Activated CD4-positive, alpha-beta T cell treated with anti-CD3 and anti-CD28 coated beads for 36 hours (primary cell): ENCODE measurements around the gene HOXB4. TPM values are rescaled to one million over a fixed set of nuclear protein-coding genes. Genes with fewer than 3 reads are reported as not detected.
A peak's percentile ranks its signal among the peaks of the same experiment; 100 is the strongest.
"Not testable (repeated sequence)": the region's sequence is repeated elsewhere in the genome, so short reads cannot be mapped to it uniquely, and the experiment has no call there.

Source experiments
- ATAC-seq: fragments of 200-7000 bp; cut with Tn5 transposase; one replicate; pipeline ENCODE4 v1.10.0; 2021; ENCODE audit warnings: mild to moderate bottlenecking, moderate library complexity
- CTCF ChIA-PET: fragments of 350-600 bp; sonication (Branson Sonifier 250); formaldehyde crosslinking; loops from one replicate; lab custom pipeline; 2021; ENCODE audit warnings: antibody characterized with exemption; lab: Charles Lee
- POLR2A ChIA-PET: fragments of 350-600 bp; sonication (Branson Sonifier 250); formaldehyde crosslinking; loops from one replicate; lab custom pipeline; 2021; ENCODE audit warnings: antibody characterized with exemption, inconsistent platforms; lab: Charles Lee
- DNase-seq: peaks from one replicate; pipeline ENCODE4 v3.0.0-alpha.2; 2020
- H3K27ac Mint-ChIP-seq: one replicate; pipeline ENCODE4 v1.8.0; 2021; ENCODE audit warnings: mixed read lengths
- H3K27me3 Mint-ChIP-seq: one replicate; pipeline ENCODE4 v1.8.0; 2021; ENCODE audit warnings: mixed read lengths
- H3K36me3 Mint-ChIP-seq: one replicate; pipeline ENCODE4 v1.8.0; 2021; ENCODE audit warnings: low read depth, mixed read lengths
- H3K4me1 Mint-ChIP-seq: one replicate; pipeline ENCODE4 v1.8.0; 2021; ENCODE audit warnings: mixed read lengths
- H3K4me3 Mint-ChIP-seq: one replicate; pipeline ENCODE4 v1.8.0; 2021; ENCODE audit warnings: mild to moderate bottlenecking, moderate library complexity, mixed read lengths
- H3K9me3 Mint-ChIP-seq: one replicate; pipeline ENCODE4 v1.8.0; 2021; ENCODE audit warnings: low read depth, mixed read lengths
- intact Hi-C, 2 experiments: fragments of 100-400 bp; cut with DNase I in 1 of 2; cut with micrococcal nuclease in 1 of 2; formaldehyde crosslinking; loops; one replicate each; pipeline versions ENCODE4 v1.14.2 to v1.15.1; 2022 to 2024; cut with DNase I, micrococcal nuclease
- total RNA-seq, 2 experiments: library from RNA; stranded (reverse); gene quantifications; one replicate each; pipeline ENCODE4 v1.2.3, GENCODE V29; 2021

Gene HOXB4
- total RNA-seq, 2 experiments from 2014 or later: 0.66 to 1.1 TPM

DNA sequence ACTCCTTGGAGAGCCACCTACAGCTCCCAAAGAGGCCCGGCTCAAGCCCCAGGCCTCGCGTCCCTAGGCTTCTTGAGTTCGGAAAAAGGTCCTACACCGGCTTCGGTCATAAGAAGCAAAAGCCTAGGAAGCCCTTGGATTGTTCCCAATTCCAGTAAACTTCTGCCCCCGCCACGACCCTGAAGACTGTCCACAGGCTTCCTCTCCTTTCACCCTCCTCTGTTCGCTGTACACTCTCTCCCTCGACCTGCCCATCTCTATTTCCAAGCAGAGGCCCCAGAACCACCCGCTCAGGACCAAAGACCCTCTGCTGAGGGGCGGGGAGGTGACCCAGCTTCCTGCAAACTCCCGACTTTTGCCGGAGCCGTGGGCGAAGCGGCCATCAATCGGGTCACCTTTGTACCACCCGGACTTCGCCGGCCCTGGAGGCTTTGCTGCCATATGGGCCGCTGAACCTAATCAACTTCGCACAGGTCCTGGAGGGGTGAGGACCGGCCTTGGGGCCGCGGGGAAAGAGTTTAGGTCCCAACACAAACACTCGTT is 36.0 kb downstream of the HOXB4 start:
- Mint-ChIP-seq H3K36me3 (no peaks in the 10 kb centered on the region), H3K9me3 (no peaks in the 10 kb centered on the region), H3K4me3 (peak overlapping the region; percentile 75), H3K27me3 (peaks cover 53% of the 10 kb centered on the region), H3K4me1 (peaks cover 27% of the 10 kb centered on the region), H3K27ac (peak overlapping the region; percentile 81)
- ChIA-PET CTCF (interaction anchor here (0.7 to 1.0 kb wide), 4 partner anchors 10 to 359 kb away, joined by 3 to 4 read pairs (median 3); no protein-coding TSS in a partner anchor), POLR2A (no interaction called here)
- ATAC-seq (no peak), DNase-seq (peak; percentile 21)
- intact Hi-C loops: loop anchor here (2.0 to 5.0 kb wide), 3 partner anchors 35 to 55 kb away; partner anchors contain the start of gene HOXB4 (in 2 of the 2)

DNA sequence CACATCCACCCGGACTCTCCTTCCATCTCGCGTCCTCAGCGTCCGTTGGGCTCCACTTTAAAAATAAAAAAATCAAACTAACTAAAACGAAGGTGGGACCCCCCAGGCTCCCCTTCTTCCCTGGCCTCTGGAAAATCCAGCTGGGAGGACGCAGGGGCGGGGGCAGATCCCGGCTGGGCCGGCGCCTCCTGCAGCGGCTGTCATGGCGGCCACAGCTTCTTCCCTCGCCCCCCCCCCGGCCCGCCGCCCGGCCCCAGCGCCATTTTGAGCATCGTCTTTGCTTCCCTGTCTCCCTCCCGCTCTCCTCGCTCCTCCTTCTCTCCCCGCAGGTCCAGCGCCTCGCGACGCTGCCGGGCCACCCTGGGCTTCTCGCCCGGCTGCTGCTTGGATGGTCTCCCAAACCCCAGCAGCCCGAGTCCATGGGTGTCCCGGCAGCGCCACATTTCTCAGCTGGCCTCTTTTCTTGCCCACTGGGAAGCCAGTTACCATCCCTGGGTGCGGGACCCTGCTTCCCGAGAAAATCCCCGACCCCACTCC is 36.5 kb downstream of the HOXB4 start:
- ChIA-PET CTCF (interaction anchor here (0.7 to 1.0 kb wide), 5 partner anchors 9 to 359 kb away, joined by 3 to 4 read pairs (median 3); no protein-coding TSS in a partner anchor), POLR2A (no interaction called here)
- peak; percentile 14 for ATAC-seq
- Mint-ChIP-seq H3K27ac (peak overlapping the region; percentile 81), H3K9me3 (no peaks in the 10 kb centered on the region), H3K27me3 (peaks cover 53% of the 10 kb centered on the region), H3K4me3 (peak overlapping the region; percentile 75), H3K36me3 (no peaks in the 10 kb centered on the region), H3K4me1 (peaks cover 27% of the 10 kb centered on the region)
- intact Hi-C loops: loop anchor here (2.0 to 5.0 kb wide), 3 partner anchors 36 to 56 kb away; partner anchors contain the start of gene HOXB4 (in 2 of the 2)
- DNase-seq: peak; percentile 47

DNA sequence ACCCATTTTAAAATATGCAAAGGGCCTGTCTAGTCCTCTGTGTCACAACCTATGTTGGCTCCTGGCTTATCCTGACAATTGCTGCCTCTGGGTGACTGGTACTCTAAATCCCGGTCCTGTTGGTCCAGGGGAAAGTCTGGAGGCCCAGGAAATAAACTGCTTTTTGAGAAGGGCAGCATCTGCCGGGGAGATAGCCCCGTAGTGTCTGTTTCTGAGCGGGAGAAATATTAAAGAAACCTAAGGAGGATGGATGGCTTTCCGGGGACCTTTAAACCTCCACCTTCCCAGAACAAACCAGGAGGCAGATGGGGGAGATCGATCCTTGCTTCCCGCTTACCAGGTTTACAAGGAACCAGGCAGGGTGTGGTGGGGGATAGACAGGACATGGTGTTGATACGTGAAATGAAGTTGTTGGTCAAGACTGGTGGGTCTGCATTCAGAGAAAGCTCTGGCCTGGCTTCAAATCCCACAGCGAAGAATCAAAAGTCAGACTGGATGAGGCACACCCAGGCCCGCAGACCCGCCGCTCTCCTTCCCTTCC is 37.0 kb downstream of the HOXB4 start:
- Mint-ChIP-seq H3K27ac (peak overlapping the region; percentile 81), H3K36me3 (no peaks in the 10 kb centered on the region), H3K4me3 (peak overlapping the region; percentile 75), H3K4me1 (peaks cover 27% of the 10 kb centered on the region), H3K9me3 (no peaks in the 10 kb centered on the region), H3K27me3 (peaks cover 53% of the 10 kb centered on the region)
- DNase-seq (no peak), ATAC-seq (no peak)
- POLR2A ChIA-PET: no interaction called here
- intact Hi-C loops: loop anchor here in 1 of 2 experiments (5.0 kb wide), 2 partner anchors 36 to 56 kb away; partner anchors contain the start of gene HOXB4
- CTCF ChIA-PET: interaction anchor here (0.7 to 1.3 kb wide), 4 partner anchors 19 to 443 kb away, joined by 3 to 4 read pairs (median 3); no protein-coding TSS in a partner anchor

GRCh38 chr17:48540213-48540612 is 37.9 kb downstream of the HOXB4 start:
- Mint-ChIP-seq H3K4me1 (peaks cover 25% of the 10 kb centered on the region), H3K4me3 (no peak overlapping the region), H3K9me3 (no peaks in the 10 kb centered on the region), H3K27ac (no peak overlapping the region), H3K36me3 (no peaks in the 10 kb centered on the region), H3K27me3 (peaks cover 47% of the 10 kb centered on the region)
- ATAC-seq: no peak
- intact Hi-C loops: loop anchor here in 1 of 2 experiments (5.0 kb wide), 2 partner anchors 37 to 57 kb away; partner anchors contain the start of gene HOXB4
- ChIA-PET POLR2A (interaction anchor here (0.5 kb wide), 1 partner anchor 21 kb away, joined by 9 read pairs; no protein-coding TSS in a partner anchor), CTCF (interaction anchor here (0.6 to 1.3 kb wide), 6 partner anchors 15 to 442 kb away, joined by 3 to 4 read pairs (median 3); no protein-coding TSS in a partner anchor)
- DNase-seq: no peak

DNA sequence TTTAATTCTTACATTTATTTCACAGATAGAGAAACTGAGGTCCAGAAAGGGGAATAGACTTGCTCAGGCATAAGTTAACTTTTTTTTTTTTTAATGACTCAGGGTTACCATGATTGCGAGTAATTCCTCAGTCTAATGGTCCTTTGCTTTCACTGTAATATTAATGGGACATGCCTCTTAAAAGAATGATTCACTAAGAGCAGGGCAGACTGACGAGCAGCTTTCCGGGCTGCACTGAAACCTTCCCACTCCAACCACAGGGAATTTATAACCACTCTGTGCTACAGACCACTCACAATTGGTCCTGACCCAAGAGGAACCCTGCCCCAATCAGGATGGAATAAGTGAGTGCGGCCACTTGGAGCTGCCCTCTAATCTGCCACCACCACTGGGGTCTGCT is 39.0 kb downstream of the HOXB4 start:
- Mint-ChIP-seq H3K4me1 (peaks cover 21% of the 10 kb centered on the region), H3K4me3 (no peak overlapping the region), H3K27me3 (peaks cover 39% of the 10 kb centered on the region), H3K9me3 (no peaks in the 10 kb centered on the region), H3K27ac (no peak overlapping the region), H3K36me3 (no peaks in the 10 kb centered on the region)
- intact Hi-C loops: no loop called here
- POLR2A ChIA-PET: no interaction called here
- CTCF ChIA-PET: interaction anchor here (1.1 kb wide), 1 partner anchor 21 kb away, joined by 3 read pairs; no protein-coding TSS in a partner anchor
- no peak for ATAC-seq
- DNase-seq: no peak

DNA sequence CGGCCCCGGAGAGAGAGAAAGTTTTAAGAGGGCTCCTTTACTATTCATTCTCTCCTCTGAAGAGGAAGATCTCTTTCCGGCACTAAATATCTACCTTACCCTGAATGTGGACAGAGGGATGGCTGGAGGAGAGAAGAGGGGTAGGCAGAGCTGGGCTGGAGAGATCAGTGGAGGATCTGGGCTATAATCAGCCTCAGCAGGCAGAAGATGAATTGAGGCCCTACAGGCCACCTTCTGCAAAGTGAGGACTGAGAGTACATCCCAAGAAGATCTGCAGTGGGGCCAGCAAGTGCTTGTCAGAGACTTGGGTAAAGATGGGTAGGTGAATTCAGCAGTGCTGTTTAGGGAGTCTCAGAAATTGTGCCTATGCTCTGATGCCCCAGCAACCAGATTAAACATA is 40.8 kb downstream of the HOXB4 start:
- ATAC-seq (no peak), DNase-seq (no peak)
- Mint-ChIP-seq H3K36me3 (no peaks in the 10 kb centered on the region), H3K9me3 (no peaks in the 10 kb centered on the region), H3K27me3 (peaks cover 28% of the 10 kb centered on the region), H3K4me3 (no peak overlapping the region), H3K4me1 (peaks cover 13% of the 10 kb centered on the region), H3K27ac (no peak overlapping the region)
- intact Hi-C loops: no loop called here
- CTCF ChIA-PET: interaction anchor here (0.5 kb wide), 1 partner anchor 526 kb away, joined by 3 read pairs; no protein-coding TSS in a partner anchor
- POLR2A ChIA-PET: no interaction called here

- peaks cover 22% of the 10 kb centered on the region for H3K27me3 Mint-ChIP-seq
- H3K9me3 Mint-ChIP-seq, POLR2A ChIA-PET, H3K36me3 Mint-ChIP-seq, H3K4me1 Mint-ChIP-seq, intact Hi-C loops, H3K27ac Mint-ChIP-seq, H3K4me3 Mint-ChIP-seq: not testable (repeated sequence)
- ATAC-seq (peak; percentile 26), DNase-seq (peak; percentile 27)
- CTCF ChIA-PET: interaction anchor here (0.7 to 0.9 kb wide), 2 partner anchors 44 to 177 kb away, joined by 3 read pairs; no protein-coding TSS in a partner anchor
Observed at GRCh38 chr17:48535793-48536559, 42.2 kb downstream of the HOXB4 start.

DNA sequence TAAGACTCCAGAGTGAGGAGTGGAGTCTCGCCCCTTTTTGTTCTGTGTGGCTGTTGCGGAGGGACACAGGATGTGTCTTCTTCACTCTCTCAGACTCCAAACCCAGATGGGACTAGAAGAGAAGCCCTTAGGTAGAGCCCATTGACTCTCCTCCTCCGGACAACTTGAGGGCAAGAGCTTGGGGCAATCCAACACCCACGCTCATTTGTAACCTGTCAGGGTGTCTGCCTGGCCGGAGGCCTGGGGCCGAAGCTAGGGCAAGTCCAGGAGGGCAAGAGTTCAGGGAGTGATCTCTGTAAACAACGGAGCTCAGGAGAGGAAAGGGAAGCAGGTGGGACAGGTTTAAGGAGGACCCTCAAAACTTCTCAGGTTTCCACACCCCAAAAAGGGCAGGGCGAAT is 45.9 kb downstream of the HOXB4 start:
- CTCF ChIA-PET: interaction anchor here (1.2 to 1.9 kb wide), 3 partner anchors 10 to 193 kb away, joined by 3 to 9 read pairs (median 3); no protein-coding TSS in a partner anchor
- DNase-seq: no peak
- H3K4me3 Mint-ChIP-seq: no peak overlapping the region
- POLR2A ChIA-PET: interaction anchor here (0.6 kb wide), 1 partner anchor 179 kb away, joined by 3 read pairs; no protein-coding TSS in a partner anchor
- intact Hi-C loops: no loop called here
- no peaks in the 10 kb centered on the region for H3K9me3 Mint-ChIP-seq
- H3K27ac Mint-ChIP-seq: no peak overlapping the region
- H3K27me3 Mint-ChIP-seq: peaks cover 6% of the 10 kb centered on the region
- no peaks in the 10 kb centered on the region for H3K4me1 Mint-ChIP-seq
- no peaks in the 10 kb centered on the region for H3K36me3 Mint-ChIP-seq
- no peak for ATAC-seq

DNA sequence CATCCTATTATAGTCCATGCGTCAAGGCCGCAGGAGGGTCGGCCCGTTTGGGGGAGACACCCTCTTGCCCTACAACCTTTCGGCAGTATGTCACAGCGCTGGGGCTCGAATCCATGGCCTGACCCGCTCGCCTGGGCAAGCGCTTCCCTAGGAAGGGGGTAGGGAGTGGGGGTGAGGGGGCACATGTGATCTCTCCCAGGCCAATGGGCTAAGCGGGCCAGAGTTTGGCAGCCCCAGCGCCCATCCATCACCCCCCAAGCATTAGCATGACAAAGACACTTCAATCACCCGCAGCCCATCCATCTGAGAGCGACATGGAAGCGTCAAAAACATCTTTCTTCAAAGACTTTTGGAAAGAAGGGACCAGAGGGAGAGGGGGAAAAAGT is 47.3 kb downstream of the HOXB4 start, which contains the start of gene HOXB1:
Gene HOXB1 (minus strand): TSS at position 125 of the 386 bp plus-strand sequence. CDS start 107 bp downstream, at position 18.
- CTCF ChIA-PET: no interaction called here
- POLR2A ChIA-PET: no interaction called here
- ATAC-seq: no peak

DNA sequence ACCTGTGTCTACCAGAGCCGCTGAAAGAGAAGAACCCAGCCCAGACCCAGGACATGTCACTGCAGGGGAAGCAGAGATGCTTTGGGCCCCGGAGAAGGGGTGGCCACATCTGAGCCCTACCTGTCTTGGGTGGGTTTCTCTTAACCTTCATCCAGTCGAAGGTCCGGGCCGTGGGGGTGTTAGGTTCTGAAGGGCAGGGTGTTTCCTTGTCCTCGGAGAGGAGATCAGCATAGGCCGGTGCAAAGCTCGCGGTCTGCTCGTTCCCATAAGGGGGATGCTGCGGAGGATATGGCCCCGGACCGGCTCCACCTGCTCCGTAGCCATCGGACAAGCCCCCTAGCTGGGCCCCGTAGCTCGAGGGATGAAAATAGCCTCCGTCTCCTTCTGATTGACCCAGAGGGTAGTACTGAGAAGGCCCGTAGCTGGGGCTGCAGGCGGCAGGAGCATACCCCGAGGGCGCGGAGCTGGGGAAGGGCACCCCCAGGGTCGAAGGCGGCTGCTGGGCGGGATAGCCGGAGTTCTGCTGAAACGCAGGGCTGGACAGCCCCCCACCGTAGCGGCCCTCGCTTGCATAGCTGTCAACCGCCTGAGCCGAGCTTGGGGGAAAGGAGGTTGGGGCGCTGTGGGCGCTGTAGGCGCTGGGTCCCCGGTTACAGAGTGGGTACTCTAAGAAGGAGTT is 47.8 kb downstream of the HOXB4 start:
- ATAC-seq (no peak), DNase-seq (no peak)
- Mint-ChIP-seq H3K27me3 (peaks cover 19% of the 10 kb centered on the region), H3K4me1 (no peaks in the 10 kb centered on the region), H3K4me3 (no peak overlapping the region), H3K36me3 (no peaks in the 10 kb centered on the region), H3K9me3 (no peaks in the 10 kb centered on the region), H3K27ac (no peak overlapping the region)
- ChIA-PET POLR2A (no interaction called here), CTCF (no interaction called here)
- intact Hi-C loops: no loop called here

More for the DNA sequence above, 47.3 kb downstream of the HOXB4 start, which contains the start of gene HOXB1:
- no peaks in the 10 kb centered on the region for H3K9me3 Mint-ChIP-seq
- no peaks in the 10 kb centered on the region for H3K36me3 Mint-ChIP-seq
- peaks cover 14% of the 10 kb centered on the region for H3K27me3 Mint-ChIP-seq
- H3K4me1 Mint-ChIP-seq: no peaks in the 10 kb centered on the region
- H3K27ac Mint-ChIP-seq: no peak within 1 kb of the TSS
- H3K4me3 Mint-ChIP-seq: no peak within 1 kb of the TSS
- no peak for DNase-seq
- intact Hi-C loops: no loop called here
